Sigmoid colon (tissue), 4 donors: Measurements from ENCODE around the gene ZFYVE19.

Source experiments
- POLR2AphosphoS5 ChIP-seq, 4 donors: sonication (generic); formaldehyde crosslinking; IDR thresholded peaks; one replicate each; pipeline ENCODE4 v1.6.1; 2017; ENCODE audit warnings: antibody characterized with exemption in 4 of 4
- TF ChIP-seq, protein P1 (sequence below), 4 experiments: fragments of 450-650 bp in 3 of 4; fragments of 200-600 bp in 1 of 4; IDR thresholded peaks; one replicate each; pipeline ENCODE4 v1.5.1; 2016 to 2019; ENCODE audit warnings: antibody characterized with exemption in 4 of 4, mild to moderate bottlenecking in 3 of 4, moderate library complexity in 2 of 4

DNA sequence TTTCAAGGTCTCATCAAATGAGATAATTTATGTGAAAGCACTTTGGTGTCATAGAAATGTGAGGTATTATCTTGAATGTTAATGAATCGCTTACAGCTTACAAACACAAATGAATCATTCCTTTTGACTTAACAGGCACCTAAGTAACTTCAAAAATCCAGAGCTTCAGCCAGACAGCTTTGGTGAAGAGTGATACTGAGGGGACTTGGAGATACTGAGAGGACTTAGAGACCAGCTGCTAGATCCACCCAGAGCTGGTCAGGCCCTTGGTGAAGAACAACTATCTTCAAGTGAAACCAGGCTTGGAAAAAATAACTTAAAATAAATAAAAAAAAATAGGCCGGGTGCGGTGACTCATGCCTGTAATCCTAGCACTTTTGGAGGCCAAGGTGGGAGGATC, 16.2 kb upstream of the ZFYVE19 start:
- TF ChIP-seq, protein P1, sequence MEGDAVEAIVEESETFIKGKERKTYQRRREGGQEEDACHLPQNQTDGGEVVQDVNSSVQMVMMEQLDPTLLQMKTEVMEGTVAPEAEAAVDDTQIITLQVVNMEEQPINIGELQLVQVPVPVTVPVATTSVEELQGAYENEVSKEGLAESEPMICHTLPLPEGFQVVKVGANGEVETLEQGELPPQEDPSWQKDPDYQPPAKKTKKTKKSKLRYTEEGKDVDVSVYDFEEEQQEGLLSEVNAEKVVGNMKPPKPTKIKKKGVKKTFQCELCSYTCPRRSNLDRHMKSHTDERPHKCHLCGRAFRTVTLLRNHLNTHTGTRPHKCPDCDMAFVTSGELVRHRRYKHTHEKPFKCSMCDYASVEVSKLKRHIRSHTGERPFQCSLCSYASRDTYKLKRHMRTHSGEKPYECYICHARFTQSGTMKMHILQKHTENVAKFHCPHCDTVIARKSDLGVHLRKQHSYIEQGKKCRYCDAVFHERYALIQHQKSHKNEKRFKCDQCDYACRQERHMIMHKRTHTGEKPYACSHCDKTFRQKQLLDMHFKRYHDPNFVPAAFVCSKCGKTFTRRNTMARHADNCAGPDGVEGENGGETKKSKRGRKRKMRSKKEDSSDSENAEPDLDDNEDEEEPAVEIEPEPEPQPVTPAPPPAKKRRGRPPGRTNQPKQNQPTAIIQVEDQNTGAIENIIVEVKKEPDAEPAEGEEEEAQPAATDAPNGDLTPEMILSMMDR (IDR thresholded peaks at IDR 0.05), result no peak
- no peak for TF ChIP-seq POLR2AphosphoS5 (IDR thresholded peaks at IDR 0.05)
